HG03432 (cell line): ENCODE measurements around the gene LIAS.
"Not testable (repeated sequence)": the region's sequence is repeated elsewhere in the genome, so short reads cannot be mapped to it uniquely, and the experiment has no call there.

Experiments
- ATAC-seq: cut with Tn5 transposase; IDR thresholded peaks from one replicate; pipeline ENCODE4 v1.9.1; 2021; ENCODE audit warnings: mild to moderate bottlenecking, moderate library complexity; ENCODE audit not compliant: unreplicated experiment

LIAS gene

GRCh38 chr4:39495446-39496213, 36.8 kb downstream of the LIAS start:
- ATAC-seq: no peak

GRCh38 chr4:39497909-39498726, 39.3 kb downstream of the LIAS start:
- ATAC-seq: no peak

GRCh38 chr4:39498727-39499020, 39.8 kb downstream of the LIAS start:
- ATAC-seq: no peak

GRCh38 chr4:39502019-39502663, 43.3 kb downstream of the LIAS start:
- no peak for ATAC-seq

GRCh38 chr4:39502664-39503035, 43.8 kb downstream of the LIAS start:
- not testable (repeated sequence) for ATAC-seq

GRCh38 chr4:39504538-39504937, 45.7 kb downstream of the LIAS start:
- ATAC-seq: no peak

GRCh38 chr4:39505581-39505980, 46.7 kb downstream of the LIAS start:
- no peak for ATAC-seq

GRCh38 chr4:39510348-39510929, 51.6 kb downstream of the LIAS start:
- ATAC-seq: no peak

- ATAC-seq: not testable (repeated sequence)
These were observed 55.4 kb downstream of the LIAS start for GRCh38 chr4:39514266-39514665.

- ATAC-seq: no peak
These were observed 56.1 kb downstream of the LIAS start for GRCh38 chr4:39514888-39515401.

GRCh38 chr4:39515669-39516401, 57.0 kb downstream of the LIAS start:
- ATAC-seq: not testable (repeated sequence)

- ATAC-seq: no peak
These were observed 57.6 kb downstream of the LIAS start for GRCh38 chr4:39516407-39516966.

GRCh38 chr4:39518484-39518883, 59.6 kb downstream of the LIAS start:
- no peak for ATAC-seq

GRCh38 chr4:39521253-39521919, 62.5 kb downstream of the LIAS start:
- no peak for ATAC-seq

- no peak for ATAC-seq
These were observed 63.2 kb downstream of the LIAS start for GRCh38 chr4:39522068-39522467.

- ATAC-seq: no peak
These were observed 65.5 kb downstream of the LIAS start for GRCh38 chr4:39524161-39524957.

GRCh38 chr4:39525822-39526690, 67.2 kb downstream of the LIAS start:
- ATAC-seq: no peak

GRCh38 chr4:39526765-39527295, 68.0 kb downstream of the LIAS start:
- ATAC-seq: no peak
